Glomerular endothelial cell (primary cell): Measurements from ENCODE around the gene NENF. TPM values are rescaled to one million over a fixed set of nuclear protein-coding genes. Genes with fewer than 3 reads are reported as not detected.

Source experiments
- DNase-seq: peaks from one replicate; pipeline ENCODE4 v3.0.0-alpha.2; 2011; ENCODE audit warnings: low read depth, low spot score; ENCODE audit errors: extremely low read depth
- total RNA-seq: library from RNA; depleted of rRNA; stranded (reverse); fragments of >200 nt; gene quantifications from 2 replicates; pipeline ENCODE4 v1.2.3, GENCODE V29; 2015

The NENF gene
- total RNA-seq, 1 donor from 2014 or later: 46.0 TPM

DNA sequence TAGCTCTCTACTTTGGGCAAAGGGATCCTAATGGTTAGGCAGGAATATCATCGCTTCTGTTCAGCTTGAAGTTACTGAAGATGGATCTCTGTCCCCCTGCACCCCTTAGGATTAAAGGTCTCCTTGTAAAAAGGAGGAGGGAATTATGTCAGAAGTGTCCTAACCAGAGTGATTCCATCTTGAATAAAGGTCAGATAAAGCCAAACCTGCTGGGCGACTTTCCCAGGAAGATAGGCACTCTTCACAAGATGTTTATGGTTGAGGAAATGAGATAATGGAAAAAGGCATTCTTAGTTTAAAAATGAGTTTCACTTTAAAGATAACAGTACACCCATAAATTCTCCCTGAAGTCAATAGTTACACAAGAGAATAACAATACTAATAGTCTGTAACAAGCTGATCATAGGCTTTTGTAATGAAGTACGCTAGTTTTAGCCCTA lies 1.7 kb upstream of the NENF start:
- DNase-seq: no peak

DNA sequence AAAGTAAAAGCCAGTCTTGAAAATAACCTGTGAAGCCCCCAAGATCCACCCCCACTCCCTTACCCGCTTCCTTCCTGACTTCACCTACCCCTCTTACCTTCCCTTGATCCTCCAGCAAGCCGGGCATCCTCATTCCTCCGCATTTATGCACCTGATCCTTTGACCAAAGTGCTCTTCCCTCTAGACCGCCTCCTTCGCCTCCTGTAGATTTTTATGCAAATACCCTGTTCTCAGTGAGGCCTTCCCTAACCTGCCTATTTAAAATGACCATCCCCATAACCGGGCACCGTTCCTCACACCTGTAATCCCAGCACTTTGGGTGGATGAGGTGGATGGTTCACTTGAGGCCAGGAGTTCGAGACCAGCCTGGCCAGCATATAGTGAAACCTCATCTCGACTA lies 1.1 kb upstream of the NENF start:
- DNase-seq: no peak

DNA sequence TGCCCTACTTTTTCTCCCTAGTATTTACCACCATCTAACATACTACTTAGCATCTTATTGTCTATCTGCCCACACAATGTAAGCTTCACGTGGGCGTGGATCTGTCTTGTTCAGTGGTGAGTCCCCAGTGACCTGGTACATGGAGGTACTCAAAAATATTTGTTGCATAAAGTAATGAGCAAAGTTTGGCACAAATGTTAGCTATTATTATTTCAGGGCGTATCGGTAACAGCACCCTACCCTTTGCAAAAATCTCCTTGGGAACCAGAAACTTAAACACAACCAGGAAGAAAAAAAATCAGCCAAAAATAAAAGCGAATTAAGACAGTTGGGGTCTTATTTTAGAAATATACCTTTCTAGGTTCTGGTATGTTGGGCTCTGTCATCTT lies 454 bp upstream of the NENF start:
- DNase-seq: no peak

DNA sequence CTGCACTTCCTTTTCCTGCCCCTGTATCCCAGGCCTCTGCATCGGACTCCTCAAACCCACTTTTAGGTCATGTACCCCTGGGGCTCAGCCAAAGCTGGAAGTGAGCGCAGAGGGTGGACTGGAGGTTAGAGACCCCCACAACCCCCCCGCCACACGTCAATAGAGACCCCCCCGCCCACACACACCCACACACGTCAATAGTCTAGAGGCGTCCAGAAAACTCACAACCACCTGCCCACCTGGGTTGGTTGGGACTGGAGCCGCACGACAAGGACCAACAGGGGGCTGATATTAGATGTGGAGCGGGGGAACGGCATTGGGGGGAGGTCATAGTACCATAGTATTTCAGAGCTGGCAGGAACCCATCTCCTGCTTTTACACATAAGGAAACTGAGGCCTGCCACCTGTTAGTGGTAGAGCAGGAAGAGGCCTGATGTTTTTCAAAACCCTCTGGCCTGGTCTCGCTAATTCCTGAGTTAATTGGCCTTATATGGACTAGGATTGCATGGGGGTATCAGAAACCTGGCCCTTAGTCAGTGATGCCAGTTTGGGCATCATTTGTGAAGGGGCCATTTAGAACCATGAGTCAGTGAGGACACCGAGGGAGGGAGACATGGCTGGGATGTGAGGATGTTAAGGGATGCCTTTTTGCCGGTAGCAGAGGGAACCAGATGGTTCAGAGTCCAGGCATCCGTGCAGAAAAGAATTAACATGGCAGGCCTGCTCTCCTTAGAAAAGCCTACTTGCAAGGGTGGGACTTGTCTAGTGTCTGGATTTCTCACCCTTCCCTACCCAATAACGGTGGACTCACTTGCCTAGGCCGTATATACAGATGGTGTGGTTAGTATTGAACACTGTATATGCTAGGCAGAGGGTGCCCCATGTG lies 1.1 kb downstream of the NENF start:
- no peak for DNase-seq

DNA sequence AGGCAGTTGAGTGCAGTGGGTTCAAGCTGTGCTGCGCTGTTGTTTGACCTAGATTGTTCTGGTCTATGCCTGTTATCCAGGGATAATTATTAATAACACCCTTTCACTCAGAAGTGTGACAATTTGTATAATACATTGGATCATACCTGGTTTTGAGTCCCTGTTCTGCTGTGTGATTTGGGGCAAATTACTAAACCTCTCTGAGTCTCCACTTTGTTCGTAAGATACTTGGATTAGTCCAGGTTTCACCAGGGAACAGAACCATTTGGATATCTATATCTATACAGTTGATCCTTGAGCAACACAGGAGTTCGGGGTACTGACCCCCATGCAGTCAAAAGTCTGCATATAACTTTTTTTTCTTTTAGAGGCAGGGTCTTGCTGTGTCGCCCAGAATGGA lies 2.3 kb downstream of the NENF start:
- DNase-seq: no peak

DNA sequence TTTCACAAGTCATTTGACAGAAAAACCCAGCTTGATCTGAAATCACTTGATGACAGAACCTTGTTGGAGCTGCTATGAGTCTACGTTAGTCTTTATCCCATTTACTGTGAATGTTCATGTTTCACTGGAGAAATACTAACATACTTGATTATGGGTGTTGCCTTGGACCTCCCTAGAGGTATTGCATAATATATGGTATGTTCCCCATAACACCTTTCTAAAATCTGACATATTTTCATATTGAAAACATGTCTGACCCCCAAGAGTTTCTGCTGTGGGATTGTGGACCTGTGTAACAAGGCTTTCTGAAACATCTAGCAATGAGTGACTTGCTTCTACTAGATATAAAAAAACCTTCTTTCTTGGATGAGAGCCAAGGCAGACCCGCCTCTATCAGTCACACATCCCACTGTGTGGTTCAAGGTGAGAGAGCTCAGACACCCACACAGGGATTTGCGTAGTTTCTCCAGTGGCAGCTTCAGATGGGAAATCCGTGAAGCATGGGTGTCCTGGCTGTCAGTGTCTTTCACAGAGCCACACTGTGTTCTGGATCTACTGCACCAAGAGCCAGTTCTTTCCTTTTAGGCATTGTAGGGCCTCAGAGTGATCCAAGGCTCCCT lies 4.6 kb downstream of the NENF start:
- no peak for DNase-seq

DNA sequence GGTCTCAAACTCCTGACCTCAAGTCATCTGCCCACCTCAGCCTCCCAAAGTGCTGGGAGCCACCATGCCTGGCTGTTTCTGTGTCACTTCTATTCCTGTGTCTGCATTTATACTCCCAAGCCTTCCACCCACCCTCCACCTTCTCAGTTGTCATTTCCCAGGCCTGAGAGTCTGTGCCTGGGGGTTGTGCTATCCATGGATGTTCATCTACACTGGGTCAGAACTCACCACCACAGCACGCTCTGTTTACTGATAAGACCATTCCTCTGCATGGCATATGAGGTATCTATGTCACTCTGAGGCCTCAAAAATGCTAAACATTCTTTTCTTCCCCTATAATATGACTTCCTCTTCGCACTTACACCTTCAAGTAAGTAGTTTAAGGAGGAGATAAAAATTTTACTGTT lies 6.1 kb downstream of the NENF start:
- no peak for DNase-seq

DNA sequence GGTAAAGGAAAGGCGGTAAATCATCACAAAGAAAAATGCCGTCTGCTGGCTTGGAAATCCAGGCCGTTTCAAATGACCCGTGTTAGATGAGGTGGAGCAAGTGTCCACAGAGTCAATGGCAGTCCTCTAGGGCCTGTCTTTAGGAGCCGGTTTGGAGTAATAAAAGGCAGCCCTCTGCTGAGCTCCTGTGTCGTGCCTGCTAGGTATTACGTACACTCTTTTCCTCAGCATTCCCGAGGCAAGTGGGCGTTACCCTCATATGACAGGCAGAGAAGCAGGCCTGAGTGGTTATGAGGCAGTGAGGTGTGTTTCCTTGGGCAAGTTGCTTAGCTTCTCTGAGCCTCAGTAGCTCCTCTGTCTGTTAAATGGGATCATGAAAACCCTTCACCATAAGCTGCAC lies 7.7 kb downstream of the NENF start:
- DNase-seq: no peak

DNA sequence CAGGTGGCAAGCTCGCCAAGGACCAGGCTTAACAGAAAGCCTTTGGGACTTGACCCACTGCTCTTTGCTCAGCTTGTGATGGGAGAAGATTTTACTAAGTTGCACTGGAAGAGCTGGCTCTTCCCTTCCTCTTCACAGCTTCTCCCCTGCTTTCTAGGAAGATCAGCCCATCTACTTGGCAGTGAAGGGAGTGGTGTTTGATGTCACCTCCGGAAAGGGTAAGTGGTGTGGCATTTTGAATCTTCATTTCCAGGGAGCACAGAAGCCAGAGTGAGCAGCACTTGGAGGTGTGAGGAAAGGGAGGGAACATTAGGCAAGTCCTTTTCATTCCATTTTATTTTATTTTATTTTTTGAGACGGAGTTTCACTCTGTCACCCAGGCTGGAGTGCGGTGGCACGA lies 9.7 kb downstream of the NENF start:
- no peak for DNase-seq

DNA sequence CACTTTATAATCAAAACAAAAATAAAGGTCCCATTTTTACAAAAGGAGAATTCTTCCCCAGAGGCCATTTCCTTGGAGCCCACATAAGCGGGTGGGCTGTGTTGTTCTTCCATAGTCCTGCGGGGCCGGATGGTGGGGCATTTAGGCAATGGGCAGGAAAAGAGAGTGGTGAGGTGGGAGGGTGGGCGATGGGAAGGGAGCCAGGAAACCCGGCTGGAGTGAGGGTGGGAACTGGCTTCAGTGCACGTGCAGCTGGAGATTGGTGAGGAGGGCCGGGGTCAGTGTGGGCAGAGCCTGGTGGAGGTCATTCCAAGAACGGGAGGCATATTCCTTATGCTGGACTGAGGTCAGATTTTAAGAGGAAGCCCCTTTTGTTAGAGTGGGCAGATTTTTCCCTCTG lies 13.6 kb downstream of the NENF start:
- no peak for DNase-seq

DNA sequence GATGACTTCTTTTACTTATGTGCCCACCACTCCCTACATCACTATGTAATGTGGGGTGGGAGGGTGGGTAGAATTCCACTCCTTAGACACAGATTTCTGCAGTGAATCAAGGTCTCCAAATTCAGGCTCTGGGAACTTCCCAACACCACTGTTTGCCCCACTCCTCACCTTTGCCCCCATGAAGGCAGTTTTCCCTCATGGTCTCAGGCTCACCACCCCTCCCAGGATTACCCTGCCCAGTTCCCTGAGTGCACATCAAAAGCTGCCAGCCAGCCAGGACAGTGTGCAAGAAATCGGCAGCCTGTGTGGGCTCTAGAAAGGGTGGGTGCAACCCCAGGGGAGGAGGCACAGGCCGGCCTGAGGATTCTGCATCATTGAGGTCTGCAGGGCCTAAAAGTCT lies 14.8 kb downstream of the NENF start:
- DNase-seq: no peak

DNA sequence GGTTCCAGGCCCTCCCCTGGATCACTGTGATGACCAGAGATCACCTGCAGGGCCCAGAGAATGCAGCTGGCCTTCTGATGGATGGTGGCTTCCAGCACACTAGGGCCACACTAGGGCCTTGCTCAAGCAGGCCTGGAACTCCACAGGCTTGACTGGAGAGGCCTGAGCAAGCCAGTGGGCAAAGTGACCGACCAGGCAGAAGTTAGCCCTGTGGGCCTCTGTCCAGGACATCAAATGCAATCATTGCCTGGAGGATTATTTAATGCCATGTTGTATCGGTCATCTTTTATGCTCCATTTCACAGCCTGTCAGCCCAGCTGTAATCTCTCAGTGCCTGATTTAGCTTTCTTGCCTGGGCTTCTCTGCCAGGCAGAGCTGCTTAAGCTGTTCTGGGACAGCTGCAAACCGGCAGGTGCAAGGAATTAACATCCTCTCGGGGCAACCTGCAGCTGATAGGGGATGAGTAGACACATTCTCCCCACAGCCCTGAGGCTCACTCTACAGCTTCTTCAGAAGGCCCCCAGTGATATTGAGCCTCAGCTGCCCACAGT lies 17.7 kb downstream of the NENF start:
- no peak for DNase-seq

DNA sequence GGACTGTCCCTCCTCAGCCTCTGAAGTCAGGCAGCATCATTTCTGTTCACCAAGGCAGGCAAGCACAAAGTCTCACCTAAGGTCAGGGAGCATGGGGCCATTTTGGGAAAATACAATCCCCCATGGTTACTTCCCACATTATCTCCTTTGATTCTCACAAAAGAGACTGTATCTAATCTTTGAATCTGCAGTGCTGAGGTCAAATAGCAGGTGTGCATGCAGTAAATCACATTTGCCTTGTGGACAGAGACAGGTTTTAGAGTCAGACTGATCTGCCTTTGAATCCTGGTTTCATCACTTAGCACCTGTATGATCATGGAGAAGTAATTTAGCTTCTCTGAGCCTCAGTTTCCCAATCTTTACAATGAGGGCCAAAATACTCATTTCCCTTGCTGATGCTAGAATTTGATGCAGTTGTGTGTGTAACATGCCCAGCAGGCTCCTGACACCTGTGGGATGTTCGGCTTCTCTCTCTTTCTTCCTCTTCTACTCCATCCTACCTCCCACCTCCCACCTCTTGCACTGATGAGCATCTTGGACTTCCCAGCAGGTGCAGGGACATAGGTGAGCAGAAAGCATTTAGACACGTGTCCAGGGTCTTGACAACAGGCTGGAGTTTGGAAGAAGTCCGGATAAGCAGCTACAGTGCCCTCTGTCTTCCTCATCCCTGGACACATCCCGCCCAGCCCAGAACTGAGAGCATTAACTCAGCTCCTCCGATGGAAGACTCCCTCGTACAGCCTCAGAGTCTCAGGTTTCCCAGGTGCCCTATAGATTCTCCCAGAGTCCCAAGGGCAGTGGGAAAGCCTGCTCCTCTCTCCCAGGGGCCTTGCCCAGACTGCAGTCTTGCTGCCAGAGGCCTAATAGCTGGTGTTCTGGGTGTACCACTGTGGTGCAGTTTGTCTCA lies 18.9 kb downstream of the NENF start:
- DNase-seq: no peak

DNA sequence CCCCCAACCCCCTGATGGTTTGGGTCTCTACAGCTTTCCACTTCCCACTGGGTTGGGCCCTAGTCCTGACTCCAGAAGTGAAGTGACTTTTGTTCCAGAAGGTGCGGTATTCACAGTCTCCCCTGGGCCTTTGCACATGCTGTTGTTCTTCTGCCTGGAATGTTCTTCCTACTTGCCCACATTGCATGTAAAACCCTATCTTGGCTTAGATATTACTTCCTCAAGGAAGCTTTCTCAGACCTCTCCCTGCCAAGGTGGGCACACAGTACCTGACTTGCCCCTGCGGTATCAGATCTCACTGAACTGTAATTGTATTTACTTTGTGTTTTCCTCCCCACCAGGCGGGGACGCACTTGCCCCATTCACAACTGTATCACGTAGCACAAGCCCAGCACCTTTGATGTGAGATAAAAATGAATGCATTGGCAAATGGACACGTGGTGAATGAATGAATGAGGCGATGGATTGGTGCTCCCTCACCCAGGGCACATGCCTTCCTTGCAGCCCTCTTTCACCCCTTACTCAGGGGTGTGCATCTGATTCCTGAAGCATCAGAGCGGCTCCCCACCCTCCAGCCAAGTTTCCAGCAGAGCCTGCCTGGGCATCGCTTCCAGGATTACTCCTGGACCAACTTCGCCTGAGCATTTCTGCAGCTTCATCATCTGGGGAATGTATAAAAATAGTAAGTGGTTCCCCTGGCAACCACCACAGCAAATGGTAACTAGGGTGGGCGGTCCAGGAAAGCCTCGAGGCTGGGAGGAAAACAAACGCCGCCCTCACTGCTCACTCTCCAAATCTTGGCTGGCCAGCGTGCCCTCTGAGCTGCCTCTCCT lies 19.8 kb downstream of the NENF start:
- no peak for DNase-seq

DNA sequence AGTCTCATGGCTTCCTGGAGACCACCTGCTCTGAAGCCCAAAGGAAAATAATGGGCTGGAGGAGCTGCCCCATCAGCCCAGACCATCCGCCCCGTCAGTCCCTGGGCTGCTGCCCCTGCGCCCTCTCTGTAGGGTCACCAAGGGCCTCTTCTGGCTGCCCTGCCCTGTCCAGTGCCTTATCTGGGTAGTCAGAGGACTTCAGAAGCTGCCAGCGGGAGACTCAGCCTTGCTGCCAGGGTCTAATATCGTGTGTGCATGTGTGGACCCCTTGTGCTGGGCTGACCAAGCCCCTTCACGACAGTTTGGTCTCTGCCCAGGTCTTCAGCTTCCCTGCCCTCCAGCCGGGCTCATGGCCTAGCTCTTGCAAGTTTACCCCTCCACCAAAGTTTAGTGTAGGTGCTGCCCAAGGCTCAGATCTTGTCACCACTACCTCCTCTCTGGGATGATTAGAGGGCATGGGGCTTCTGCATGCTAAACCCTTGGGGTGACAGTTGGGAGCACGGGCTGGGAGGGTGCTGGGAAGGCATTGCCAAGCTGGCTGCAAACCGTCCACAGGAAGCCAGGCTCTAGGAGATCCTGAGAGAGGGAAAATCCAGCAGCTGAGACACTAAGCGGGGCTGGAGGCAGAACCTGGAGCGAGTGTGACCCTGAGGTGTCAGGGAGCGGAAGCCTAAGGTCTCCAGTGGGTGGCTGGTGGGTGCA lies 20.6 kb downstream of the NENF start:
- DNase-seq: no peak

DNA sequence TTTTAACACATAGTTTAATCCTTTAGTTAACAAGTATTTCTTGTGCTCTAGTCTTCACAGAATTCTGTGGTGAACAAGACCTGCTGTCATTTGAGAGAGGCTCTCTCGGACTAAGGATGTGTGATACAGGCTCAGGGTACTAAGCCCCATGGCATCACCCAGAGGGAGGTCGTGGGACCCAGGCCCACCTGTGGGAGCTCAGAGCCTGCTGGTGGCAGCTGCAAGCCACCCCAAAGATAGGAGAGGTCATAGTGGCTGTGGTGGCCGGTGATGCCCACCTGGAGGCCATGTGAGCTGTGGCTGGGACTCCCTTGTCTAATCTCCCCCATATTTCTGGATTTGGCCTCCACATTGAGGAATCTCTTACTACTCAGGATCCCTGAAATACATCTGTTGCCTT lies 22.0 kb downstream of the NENF start:
- DNase-seq: no peak

DNA sequence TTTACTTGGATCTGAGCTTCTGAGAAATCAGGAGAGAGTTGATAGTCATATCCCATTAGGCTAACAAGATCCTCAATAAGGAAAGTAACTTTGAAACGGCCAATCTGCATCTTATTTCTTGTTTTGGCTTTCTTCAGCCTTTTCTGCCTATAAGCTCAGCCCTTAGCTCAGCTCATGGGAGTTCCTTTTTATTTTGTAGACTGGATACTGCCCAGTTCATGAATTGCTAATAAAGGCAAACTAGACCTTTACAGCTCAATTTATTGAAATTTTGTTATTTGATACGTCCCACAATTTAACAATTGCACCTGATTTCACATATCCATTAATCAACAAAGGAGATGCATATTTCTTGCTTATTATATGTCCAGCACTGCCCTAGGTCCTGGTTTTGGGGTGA lies 22.7 kb downstream of the NENF start:
- no peak for DNase-seq

DNA sequence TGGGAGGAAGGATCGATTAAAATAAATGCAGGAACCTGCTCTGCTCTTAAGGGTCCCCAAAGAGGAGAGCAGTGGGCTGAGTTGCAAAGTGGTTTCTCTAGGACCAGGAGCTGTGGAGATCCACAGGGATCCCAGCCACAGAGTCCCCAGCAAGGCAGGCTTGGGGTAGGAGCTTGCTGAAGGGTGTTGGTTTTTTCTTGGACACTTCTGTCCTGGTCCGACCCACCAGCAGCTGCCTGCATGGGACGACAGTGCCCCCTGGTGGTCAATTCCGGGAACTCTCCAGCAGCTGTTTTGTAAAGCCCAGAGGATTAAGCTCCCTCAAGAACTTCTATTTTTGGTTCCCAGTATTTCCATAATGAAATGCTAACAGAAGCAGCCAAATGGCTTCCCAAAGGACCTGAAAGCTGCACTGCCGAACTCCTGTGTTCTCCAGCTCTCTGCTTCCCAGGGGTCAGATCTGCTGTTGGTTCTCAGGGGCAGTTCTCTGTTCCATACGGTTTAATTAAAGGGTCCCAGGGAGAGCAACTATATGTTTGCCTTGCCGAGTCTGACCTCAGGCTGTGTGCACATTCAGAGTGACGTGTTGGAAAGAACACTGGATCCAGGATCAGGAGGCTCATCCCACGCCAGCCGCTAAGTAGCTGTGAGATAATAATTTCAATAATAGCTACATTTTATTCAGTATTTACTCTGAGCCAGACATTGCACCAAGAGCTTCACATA lies 23.2 kb downstream of the NENF start:
- DNase-seq: peak; percentile 57

DNA sequence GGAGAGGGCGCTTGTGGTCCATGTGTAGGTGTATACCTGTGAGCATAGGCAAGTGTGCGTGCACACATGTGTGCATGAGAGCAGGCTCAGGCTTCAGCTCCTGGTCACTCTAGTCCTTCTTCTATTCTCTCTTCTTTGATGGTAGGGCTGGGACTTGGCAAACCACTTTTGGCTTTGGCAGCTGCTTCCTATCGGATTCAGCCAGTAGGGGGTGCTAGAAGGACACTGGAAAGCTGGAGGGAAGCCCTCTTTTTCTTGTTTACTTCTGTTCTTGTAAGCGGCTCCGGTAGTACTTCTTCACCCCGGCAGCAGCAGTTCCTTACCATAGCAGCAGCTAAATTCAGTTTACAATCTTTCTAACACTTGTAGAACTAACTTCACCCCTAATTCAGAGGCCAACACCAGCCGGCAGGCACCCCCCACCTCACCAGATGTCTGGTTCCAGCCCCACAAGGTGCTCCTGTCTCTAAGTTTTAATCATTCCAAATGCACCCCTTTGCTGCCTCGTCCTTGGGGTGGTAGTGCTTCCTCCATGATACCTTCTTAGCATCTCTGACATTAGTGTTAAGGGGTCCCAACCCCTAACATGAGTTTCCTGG lies 25.1 kb downstream of the NENF start:
- DNase-seq: no peak
